SK-N-SH (cell line): ENCODE measurements around the gene AHNAK.

ENCODE experiments used
- CHD2 ChIP-seq: fragments of 150-350 bp; IDR thresholded peaks from 2 replicates; pipeline ENCODE4 v1.6.1; 2018; ENCODE audit warnings: low read length; ENCODE audit not compliant: partially characterized antibody
- CTCF ChIP-seq: fragments of 200-600 bp; sonication (generic); IDR thresholded peaks from 2 replicates; pipeline ENCODE4 v1.6.1; 2017; ENCODE audit warnings: antibody characterized with exemption, mild to moderate bottlenecking, moderate library complexity
- FOXJ3 ChIP-seq: sonication (generic); formaldehyde crosslinking; IDR thresholded peaks from 2 replicates; pipeline ENCODE4 v1.5.1; 2020; ENCODE audit warnings: mild to moderate bottlenecking, missing genetic modification reagents
- IRF3 ChIP-seq: fragments of 150-350 bp; IDR thresholded peaks from 2 replicates; pipeline ENCODE4 v1.6.1; 2016; ENCODE audit warnings: mild to moderate bottlenecking, low read depth, low read length
- NFIC ChIP-seq: IDR thresholded peaks from 2 replicates; pipeline ENCODE4 v1.4.0; 2012; ENCODE audit warnings: borderline replicate concordance
- POLR2AphosphoS5 ChIP-seq: IDR thresholded peaks from 2 replicates; pipeline ENCODE4 v1.6.1; 2012; ENCODE audit warnings: low read depth, low read length
- RAD21 ChIP-seq: IDR thresholded peaks from 2 replicates; pipeline ENCODE4 v1.6.1; 2012; ENCODE audit warnings: mild to moderate bottlenecking, low read length
- SMC3 ChIP-seq: IDR thresholded peaks from 2 replicates; pipeline ENCODE4 v1.6.1; 2012; ENCODE audit warnings: low read depth, low read length, improper control_type of control experiment
- TAF1 ChIP-seq: IDR thresholded peaks from 2 replicates; pipeline ENCODE4 v1.6.1; 2012; ENCODE audit warnings: low read depth, mild to moderate bottlenecking, low read length, moderate library complexity, borderline replicate concordance

DNA sequence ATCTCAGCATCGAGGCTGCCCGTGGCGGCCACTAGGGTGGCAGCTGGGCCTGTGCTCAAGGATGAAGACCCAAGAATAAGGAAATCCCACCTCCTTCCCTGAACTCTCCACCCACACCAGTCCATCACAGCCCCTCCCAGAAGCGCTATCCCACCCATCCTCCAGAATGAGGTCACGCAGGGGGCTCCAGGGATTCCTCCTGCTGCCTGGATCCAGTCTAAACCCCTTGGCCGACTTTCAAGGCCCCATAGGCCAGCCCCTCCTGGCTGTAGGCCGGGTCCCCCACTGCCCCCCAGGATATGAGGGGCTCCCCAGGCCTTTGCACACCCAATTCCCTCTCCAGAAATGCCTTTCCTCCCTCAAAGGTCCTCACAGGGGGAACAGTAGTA, 146.7 kb downstream of the AHNAK start:
- TF ChIP-seq CHD2, result no peak
- TF ChIP-seq NFIC, result no peak
- TF ChIP-seq TAF1, result no peak
- TF ChIP-seq CTCF, result no peak
- TF ChIP-seq IRF3, result no peak
- no peak for TF ChIP-seq POLR2AphosphoS5
- TF ChIP-seq FOXJ3 (CRISPR knock-in tag), result no peak
- TF ChIP-seq RAD21, result no peak
- no peak for TF ChIP-seq SMC3
